Stimulated activated naive CD8-positive, alpha-beta T cell treated with anti-CD3 and anti-CD28 coated beads, Interleukin-15, amount 100 ng/mL, for 72 hours (primary cell): ENCODE results near the gene RUSF1.
"Not testable (repeated sequence)": the region's sequence is repeated elsewhere in the genome, so short reads cannot be mapped to it uniquely, and the experiment has no call there.

Experiments used
- ATAC-seq: fragments of 150-1000 bp; cut with Tn5 transposase; 2 replicates; pipeline ENCODE4 v1.10.0; 2021; ENCODE audit warnings: mild to moderate bottlenecking, moderate library complexity
- DNase-seq, 2 donors: peaks; one replicate each; pipeline ENCODE4 v3.0.0; 2021 to 2022
- H3K27ac Mint-ChIP-seq, 2 donors: one replicate each; pipeline ENCODE4 v1.8.0; 2022; ENCODE audit warnings: mild to moderate bottlenecking in 2 of 2, mixed read lengths in 2 of 2, moderate library complexity in 2 of 2
- H3K27me3 Mint-ChIP-seq: one replicate; pipeline ENCODE4 v1.8.0; 2022; ENCODE audit warnings: mixed read lengths
- H3K4me1 Mint-ChIP-seq: one replicate; pipeline ENCODE4 v1.8.0; 2022; ENCODE audit warnings: mild to moderate bottlenecking, mixed read lengths
- H3K4me3 Mint-ChIP-seq, 2 donors: one replicate each; pipeline ENCODE4 v1.8.0; 2022; ENCODE audit warnings: mild to moderate bottlenecking in 2 of 2, mixed read lengths in 2 of 2, moderate library complexity in 1 of 2
- H3K9me3 Mint-ChIP-seq, 2 donors: one replicate each; pipeline ENCODE4 v1.8.0; 2022; ENCODE audit warnings: mixed read lengths in 2 of 2

Gene RUSF1

DNA sequence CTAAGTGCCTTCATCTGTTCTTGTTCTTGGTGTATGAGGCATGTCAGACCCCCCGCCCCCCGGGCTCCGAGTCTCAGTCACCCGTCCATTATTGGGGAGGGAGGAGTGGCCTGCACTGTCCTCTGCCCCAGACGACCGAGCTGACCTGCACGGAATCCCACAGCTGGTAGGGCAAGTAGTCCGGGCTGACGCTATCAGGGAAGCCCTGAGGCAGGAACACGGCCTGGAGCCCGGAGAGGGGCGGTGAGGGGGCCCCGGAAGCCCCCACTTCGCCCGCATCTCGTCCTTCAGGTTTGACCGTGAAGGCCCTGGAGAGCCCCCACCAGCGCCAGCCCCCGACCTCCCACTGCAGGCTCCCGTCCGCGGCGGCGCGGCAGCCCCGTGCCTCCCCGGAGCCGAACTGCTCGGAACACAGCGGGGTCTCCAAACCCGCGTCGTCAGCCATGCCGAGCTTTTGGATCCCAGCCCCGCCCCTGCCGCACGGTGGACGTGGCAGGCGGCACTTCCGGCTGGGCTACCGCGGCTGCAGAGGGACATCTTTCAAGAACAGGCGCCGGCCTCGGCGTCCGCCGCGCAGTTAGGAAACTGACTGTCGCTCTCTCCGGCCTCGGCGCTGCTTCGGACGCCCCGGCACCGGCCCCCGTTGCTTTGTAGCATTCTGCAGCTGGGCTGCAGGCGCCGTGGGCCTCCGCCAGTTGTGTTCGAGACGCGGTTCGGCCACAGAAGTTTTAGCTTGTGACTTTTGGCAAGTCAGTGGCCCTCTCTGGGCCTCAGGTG is at the start of gene RUSF1:
Gene RUSF1, minus strand, starts transcription at position 463 of the 777 bp plus-strand sequence. Its CDS starts 18 bp downstream, at position 445.
- ATAC-seq (peak; percentile 90), DNase-seq (peak; percentile 81 to 87)
- Mint-ChIP-seq H3K4me3 (peak within 1 kb of the TSS; percentile 90 to 99), H3K9me3 (no peaks in the 10 kb centered on the region), H3K4me1 (peaks cover 50% of the 10 kb centered on the region), H3K27ac (peak within 1 kb of the TSS; percentile 99 to 100), H3K27me3 (no peaks in the 10 kb centered on the region)

GRCh38 chr16:31542763-31543162 is 34.6 kb upstream of the RUSF1 start:
- H3K27me3 Mint-ChIP-seq = peaks cover 11% of the 10 kb centered on the region
- no peak for ATAC-seq

GRCh38 chr16:31539762-31540161 is 31.6 kb upstream of the RUSF1 start:
- Mint-ChIP-seq H3K9me3 (peaks cover 20 to 29% of the 10 kb centered on the region in 2 donors), H3K27me3 (peaks cover 11% of the 10 kb centered on the region), H3K4me1 (peaks cover 19% of the 10 kb centered on the region)
- not testable (repeated sequence) for H3K4me3 Mint-ChIP-seq, DNase-seq, H3K27ac Mint-ChIP-seq, ATAC-seq

More at GRCh38 chr16:31542763-31543162, 34.6 kb upstream of the RUSF1 start:
- H3K4me3 Mint-ChIP-seq = no peak overlapping the region
- H3K4me1 Mint-ChIP-seq = peaks cover 15% of the 10 kb centered on the region
- H3K27ac Mint-ChIP-seq = no peak overlapping the region
- DNase-seq = no peak
- peaks cover 20 to 29% of the 10 kb centered on the region in 2 donors for H3K9me3 Mint-ChIP-seq

- DNase-seq, ATAC-seq, H3K4me3 Mint-ChIP-seq, H3K27ac Mint-ChIP-seq: not testable (repeated sequence)
- peaks cover 19% of the 10 kb centered on the region for H3K4me1 Mint-ChIP-seq
- H3K27me3 Mint-ChIP-seq = peaks cover 11% of the 10 kb centered on the region
- H3K9me3 Mint-ChIP-seq = peaks cover 20 to 29% of the 10 kb centered on the region in 2 donors
These were observed 30.0 kb upstream of the RUSF1 start for GRCh38 chr16:31538243-31538598.

- H3K4me1 Mint-ChIP-seq = peaks cover 19% of the 10 kb centered on the region
- peak overlapping the region; percentile 40 to 92 for H3K27ac Mint-ChIP-seq
- H3K27me3 Mint-ChIP-seq = peaks cover 11% of the 10 kb centered on the region
- ATAC-seq (peak; percentile 56), DNase-seq (no peak)
- H3K9me3 Mint-ChIP-seq = peaks cover 19 to 28% of the 10 kb centered on the region in 2 donors
- H3K4me3 Mint-ChIP-seq = peak overlapping the region; percentile 65 to 89
These were observed 29.4 kb upstream of the RUSF1 start for GRCh38 chr16:31537362-31538242.

GRCh38 chr16:31536804-31537361 is 28.7 kb upstream of the RUSF1 start:
- H3K27me3 Mint-ChIP-seq = peaks cover 11% of the 10 kb centered on the region
- DNase-seq = no peak
- H3K9me3 Mint-ChIP-seq = peaks cover 12 to 21% of the 10 kb centered on the region in 2 donors
- no peak overlapping the region for H3K27ac Mint-ChIP-seq
- peaks cover 19% of the 10 kb centered on the region for H3K4me1 Mint-ChIP-seq
- ATAC-seq = no peak
- peak overlapping the region; percentile 37 to 89 for H3K4me3 Mint-ChIP-seq

- DNase-seq = no peak
- peaks cover 12 to 20% of the 10 kb centered on the region in 2 donors for H3K9me3 Mint-ChIP-seq
- H3K27me3 Mint-ChIP-seq = peaks cover 11% of the 10 kb centered on the region
- no peak overlapping the region for H3K4me3 Mint-ChIP-seq
- H3K4me1 Mint-ChIP-seq = peaks cover 19% of the 10 kb centered on the region
- H3K27ac Mint-ChIP-seq = no peak overlapping the region
- no peak for ATAC-seq
These were observed 27.5 kb upstream of the RUSF1 start for GRCh38 chr16:31535737-31536136.

DNA sequence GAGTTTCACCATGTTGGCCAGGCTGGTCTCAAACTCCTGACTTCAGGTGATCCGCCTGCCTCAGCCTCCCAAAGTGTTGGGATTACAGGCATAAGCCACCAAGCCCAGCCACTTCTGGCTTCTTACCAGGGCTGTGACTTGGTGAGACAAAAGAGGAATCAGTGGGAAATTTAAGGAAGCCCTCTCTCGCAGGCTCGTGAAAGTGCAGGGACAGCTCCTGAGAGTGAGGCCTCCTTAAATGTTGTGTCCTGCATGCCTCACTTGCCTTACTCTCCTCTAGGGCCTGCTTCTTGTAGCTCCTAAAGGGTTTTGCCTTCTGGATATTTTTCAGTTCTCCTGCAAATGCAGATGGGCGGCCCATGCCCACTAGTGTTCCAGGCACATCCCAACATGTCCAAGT is 24.7 kb upstream of the RUSF1 start:
- Mint-ChIP-seq H3K4me1 (peaks cover 20% of the 10 kb centered on the region), H3K4me3 (no peak overlapping the region), H3K27me3 (peaks cover 22% of the 10 kb centered on the region), H3K9me3 (no peaks in the 10 kb centered on the region), H3K27ac (peak overlapping the region in 1 of 2 donors; percentile 17)
- no peak for ATAC-seq
- no peak for DNase-seq

DNA sequence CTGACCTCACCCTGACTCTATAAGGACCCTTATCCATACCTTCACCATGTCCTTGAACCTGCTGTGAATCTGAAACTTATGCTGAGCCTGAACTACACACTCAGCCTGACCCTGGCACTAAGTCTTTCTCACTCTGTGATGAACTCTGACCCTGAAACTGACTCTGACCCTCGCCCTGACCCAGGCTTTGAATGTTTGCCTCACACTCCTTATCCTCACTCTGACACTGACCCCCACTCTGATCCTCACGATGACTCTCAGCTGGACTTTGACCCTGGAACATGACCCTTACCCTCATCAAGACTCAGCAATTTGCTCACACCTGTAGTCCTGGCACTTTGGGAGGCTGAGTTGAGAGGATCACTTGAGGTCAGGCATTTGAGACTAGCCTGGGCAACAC is 23.9 kb upstream of the RUSF1 start:
- peaks cover 20% of the 10 kb centered on the region for H3K4me1 Mint-ChIP-seq
- DNase-seq = no peak

GRCh38 chr16:31531096-31531495 is 22.9 kb upstream of the RUSF1 start:
- DNase-seq = no peak
- no peak overlapping the region for H3K27ac Mint-ChIP-seq
- H3K4me1 Mint-ChIP-seq = peaks cover 20% of the 10 kb centered on the region
- H3K27me3 Mint-ChIP-seq = peaks cover 24% of the 10 kb centered on the region
- no peak for ATAC-seq
- H3K4me3 Mint-ChIP-seq = no peak overlapping the region
- no peaks in the 10 kb centered on the region for H3K9me3 Mint-ChIP-seq

More for the DNA sequence above, 23.9 kb upstream of the RUSF1 start:
- Mint-ChIP-seq H3K27me3 (peaks cover 24% of the 10 kb centered on the region), H3K27ac (no peak overlapping the region), H3K4me3 (no peak overlapping the region), H3K9me3 (no peaks in the 10 kb centered on the region)
- ATAC-seq = no peak

GRCh38 chr16:31530405-31530804 is 22.2 kb upstream of the RUSF1 start:
- no peak for DNase-seq

GRCh38 chr16:31529937-31530312 is 21.7 kb upstream of the RUSF1 start:
- peak overlapping the region in 1 of 2 donors; percentile 25 for H3K4me3 Mint-ChIP-seq
- H3K4me1 Mint-ChIP-seq = peaks cover 20% of the 10 kb centered on the region
- no peaks in the 10 kb centered on the region for H3K9me3 Mint-ChIP-seq
- DNase-seq = no peak
- H3K27ac Mint-ChIP-seq = no peak overlapping the region
- peaks cover 24% of the 10 kb centered on the region for H3K27me3 Mint-ChIP-seq
- ATAC-seq = no peak

More at GRCh38 chr16:31530405-31530804, 22.2 kb upstream of the RUSF1 start:
- Mint-ChIP-seq H3K4me1 (peaks cover 20% of the 10 kb centered on the region), H3K27me3 (peaks cover 24% of the 10 kb centered on the region), H3K9me3 (no peaks in the 10 kb centered on the region), H3K4me3 (no peak overlapping the region), H3K27ac (no peak overlapping the region)
- ATAC-seq = no peak

- no peak for DNase-seq
- Mint-ChIP-seq H3K4me3 (peak overlapping the region; percentile 52 to 53), H3K4me1 (peaks cover 20% of the 10 kb centered on the region), H3K27ac (peak overlapping the region in 1 of 2 donors; percentile 20), H3K9me3 (no peaks in the 10 kb centered on the region), H3K27me3 (peaks cover 24% of the 10 kb centered on the region)
- peak; percentile 48 for ATAC-seq
These were observed 21.1 kb upstream of the RUSF1 start for GRCh38 chr16:31529108-31529936.

GRCh38 chr16:31528523-31529107 is 20.4 kb upstream of the RUSF1 start:
- DNase-seq (no peak), ATAC-seq (no peak)
- Mint-ChIP-seq H3K4me3 (peak overlapping the region; percentile 23 to 53), H3K9me3 (no peaks in the 10 kb centered on the region), H3K27ac (peak overlapping the region in 1 of 2 donors; percentile 44), H3K4me1 (peaks cover 20% of the 10 kb centered on the region), H3K27me3 (peaks cover 24% of the 10 kb centered on the region)
